Measurements from ENCODE around the gene ATP6AP1. TPM values are rescaled to one million over a fixed set of nuclear protein-coding genes. Genes with fewer than 3 reads are reported as not detected.

Gene ATP6AP1
- total and polyA plus RNA-seq, 2 experiments from 2014 or later = 37.7 to 52.1 TPM

DNA sequence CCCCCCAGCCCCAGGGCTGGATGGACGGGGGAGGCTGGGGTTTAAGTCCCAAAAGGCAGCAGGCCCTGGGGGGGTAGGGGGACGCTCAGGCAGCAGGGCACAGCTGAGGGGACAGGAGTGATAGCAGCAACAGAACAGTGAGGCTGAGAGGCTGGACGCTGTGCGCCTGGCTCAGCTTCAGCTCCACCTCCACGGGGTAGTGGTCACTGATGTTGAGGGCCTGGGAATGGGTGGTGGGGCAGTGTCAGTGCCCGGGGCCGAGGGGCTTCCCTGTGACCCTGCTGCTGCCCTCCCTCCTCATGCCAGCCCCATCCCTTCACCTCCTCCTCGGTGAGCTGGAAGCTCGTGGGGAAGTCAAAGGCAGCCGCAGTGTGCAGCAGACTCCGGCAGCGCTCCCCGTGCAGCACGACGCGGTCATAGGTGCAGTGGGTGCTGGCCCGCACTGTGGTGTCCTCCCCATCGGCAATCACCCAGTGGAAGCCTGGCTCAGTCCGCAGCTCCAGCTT, 25.8 kb upstream of the ATP6AP1 start:
- Histone ChIP-seq H3K27me3 (ENCODE audit: insufficient read depth) (no peaks in the 10 kb centered on the region), H3K4me3 (no peak overlapping the region), H3K27ac (ENCODE audit: low read depth) (0 out of 2 replicates have a peak overlapping the region, but pooled peaks have one; percentile 92), H3K4me1 (ENCODE audit: insufficient read depth) (peaks cover 6% of the 10 kb centered on the region; the same call in 1 of the 2 replicates), H3F3A (replicated peaks; ENCODE audit: low read depth) (peaks cover 21% of the 10 kb centered on the region), H3K4me2 (no peak overlapping the region), H3K36me3 (ENCODE audit: insufficient read depth) (peaks cover 4% of the 10 kb centered on the region; the same call in 1 of the 2 replicates), H3K9me2 (ENCODE audit: insufficient read depth) (no peaks in the 10 kb centered on the region), H2AFZ (no peak overlapping the region), H3K79me2 (replicated peaks; ENCODE audit: insufficient read depth) (peaks cover 17% of the 10 kb centered on the region), H4K20me1 (replicated peaks; ENCODE audit: insufficient read depth) (no peaks in the 10 kb centered on the region)
- H3K4me3 Mint-ChIP-seq = no peak overlapping the region
- peaks cover 9% of the 10 kb centered on the region; the same call in 1 of the 3 replicates for H3K9me3 Mint-ChIP-seq
- H3K36me3 Mint-ChIP-seq (ENCODE audit: low read depth) = peaks cover 36% of the 10 kb centered on the region
- H3K4me1 Mint-ChIP-seq = peaks cover 13% of the 10 kb centered on the region; the same call in 2 of the 3 replicates
- H3K27ac Mint-ChIP-seq = no peak overlapping the region
- peak; percentile 3; the same call in 2 of the 3 replicates for ATAC-seq
- no peak for TF ChIP-seq CREB1 (CRISPR knock-in tag; IDR thresholded peaks at IDR 0.05; ENCODE audit: low read depth)
- peaks cover 39% of the 10 kb centered on the region for H3K27me3 Mint-ChIP-seq (ENCODE audit: insufficient read depth, low read depth, poor library complexity)
- DNase-seq (ENCODE audit: low spot score) = no peak

DNA sequence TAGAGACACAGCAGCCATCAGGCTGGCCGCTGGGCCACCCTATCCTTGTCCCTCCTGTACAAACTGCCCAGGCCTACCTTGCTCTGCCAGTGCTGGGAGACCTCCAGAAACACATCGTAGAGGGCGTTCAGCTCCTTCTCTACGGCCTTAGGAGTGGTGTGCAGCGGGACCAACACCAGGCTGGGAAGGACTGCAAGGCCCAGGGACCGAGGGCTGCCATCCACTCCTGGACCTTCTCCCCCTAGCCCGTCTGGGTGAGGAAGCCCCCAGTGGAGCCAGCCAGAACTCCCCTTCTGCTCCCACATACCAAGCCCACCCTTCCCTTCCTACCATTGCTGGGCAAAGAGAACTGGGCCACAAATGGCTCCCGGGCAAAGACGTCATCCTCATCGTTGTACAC, 25.3 kb upstream of the ATP6AP1 start:
- Mint-ChIP-seq H3K4me1 (peaks cover 13% of the 10 kb centered on the region; the same call in 2 of the 3 replicates), H3K4me3 (no peak overlapping the region), H3K36me3 (ENCODE audit: low read depth) (peaks cover 34% of the 10 kb centered on the region), H3K27me3 (ENCODE audit: insufficient read depth, low read depth, poor library complexity) (peaks cover 39% of the 10 kb centered on the region), H3K27ac (no peak overlapping the region), H3K9me3 (peaks cover 9% of the 10 kb centered on the region; the same call in 1 of the 3 replicates)
- Histone ChIP-seq H3K4me3 (no peak overlapping the region), H3K79me2 (replicated peaks; ENCODE audit: insufficient read depth) (peaks cover 16% of the 10 kb centered on the region), H3K27me3 (ENCODE audit: insufficient read depth) (no peaks in the 10 kb centered on the region), H3K4me2 (no peak overlapping the region), H3K9me2 (ENCODE audit: insufficient read depth) (no peaks in the 10 kb centered on the region), H3K4me1 (ENCODE audit: insufficient read depth) (peaks cover 6% of the 10 kb centered on the region; the same call in 1 of the 2 replicates), H3F3A (replicated peaks; ENCODE audit: low read depth) (peaks cover 21% of the 10 kb centered on the region), H3K27ac (ENCODE audit: low read depth) (no peak overlapping the region), H2AFZ (no peak overlapping the region), H4K20me1 (replicated peaks; ENCODE audit: insufficient read depth) (no peaks in the 10 kb centered on the region), H3K36me3 (ENCODE audit: insufficient read depth) (peaks cover 4% of the 10 kb centered on the region; the same call in 1 of the 2 replicates)
- no peak for TF ChIP-seq EZH2phosphoT487 (IDR thresholded peaks at IDR 0.05; ENCODE audit: unreplicated experiment)
- no peak for TF ChIP-seq POLR2AphosphoS5 (IDR thresholded peaks at IDR 0.05; ENCODE audit: low read depth)
- no peak for TF ChIP-seq NANOG (IDR thresholded peaks at IDR 0.05; ENCODE audit: borderline replicate concordance)
- TF ChIP-seq EZH2 (IDR thresholded peaks at IDR 0.05; ENCODE audit: low read depth, unreplicated experiment) = no peak
- TF ChIP-seq, protein P1, sequence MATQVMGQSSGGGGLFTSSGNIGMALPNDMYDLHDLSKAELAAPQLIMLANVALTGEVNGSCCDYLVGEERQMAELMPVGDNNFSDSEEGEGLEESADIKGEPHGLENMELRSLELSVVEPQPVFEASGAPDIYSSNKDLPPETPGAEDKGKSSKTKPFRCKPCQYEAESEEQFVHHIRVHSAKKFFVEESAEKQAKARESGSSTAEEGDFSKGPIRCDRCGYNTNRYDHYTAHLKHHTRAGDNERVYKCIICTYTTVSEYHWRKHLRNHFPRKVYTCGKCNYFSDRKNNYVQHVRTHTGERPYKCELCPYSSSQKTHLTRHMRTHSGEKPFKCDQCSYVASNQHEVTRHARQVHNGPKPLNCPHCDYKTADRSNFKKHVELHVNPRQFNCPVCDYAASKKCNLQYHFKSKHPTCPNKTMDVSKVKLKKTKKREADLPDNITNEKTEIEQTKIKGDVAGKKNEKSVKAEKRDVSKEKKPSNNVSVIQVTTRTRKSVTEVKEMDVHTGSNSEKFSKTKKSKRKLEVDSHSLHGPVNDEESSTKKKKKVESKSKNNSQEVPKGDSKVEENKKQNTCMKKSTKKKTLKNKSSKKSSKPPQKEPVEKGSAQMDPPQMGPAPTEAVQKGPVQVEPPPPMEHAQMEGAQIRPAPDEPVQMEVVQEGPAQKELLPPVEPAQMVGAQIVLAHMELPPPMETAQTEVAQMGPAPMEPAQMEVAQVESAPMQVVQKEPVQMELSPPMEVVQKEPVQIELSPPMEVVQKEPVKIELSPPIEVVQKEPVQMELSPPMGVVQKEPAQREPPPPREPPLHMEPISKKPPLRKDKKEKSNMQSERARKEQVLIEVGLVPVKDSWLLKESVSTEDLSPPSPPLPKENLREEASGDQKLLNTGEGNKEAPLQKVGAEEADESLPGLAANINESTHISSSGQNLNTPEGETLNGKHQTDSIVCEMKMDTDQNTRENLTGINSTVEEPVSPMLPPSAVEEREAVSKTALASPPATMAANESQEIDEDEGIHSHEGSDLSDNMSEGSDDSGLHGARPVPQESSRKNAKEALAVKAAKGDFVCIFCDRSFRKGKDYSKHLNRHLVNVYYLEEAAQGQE (IDR thresholded peaks at IDR 0.05; ENCODE audit: unreplicated experiment) = no peak
- ATAC-seq = no peak
- no peak for DNase-seq (ENCODE audit: low spot score)
